Amniotic stem cell (primary cell): ENCODE results near the gene PRKAG2.

Experiments used
- DNase-seq: peaks from one replicate; lab custom pipeline; 2025; lab: John Stamatoyannopoulos, UW

PRKAG2 gene

DNA sequence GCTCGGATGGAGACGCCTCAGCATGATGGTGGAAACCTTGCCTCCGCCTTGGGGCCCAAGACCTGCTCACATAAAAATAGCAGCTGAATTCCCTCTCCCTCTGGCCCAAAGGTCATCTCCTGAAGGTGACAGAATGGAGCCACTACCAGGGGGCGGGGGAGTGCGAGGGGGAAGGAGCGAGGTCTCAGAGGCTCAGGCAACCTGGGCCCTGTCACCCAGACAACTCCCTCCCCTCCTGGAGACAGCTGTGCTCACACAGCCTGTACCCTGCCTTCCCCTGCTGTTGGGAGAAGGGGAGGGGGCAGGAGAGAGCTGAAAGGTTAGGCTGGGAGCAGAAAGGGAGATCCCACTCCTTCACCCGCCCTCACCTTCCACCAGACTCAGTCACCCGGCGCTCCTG is 184.2 kb downstream of the PRKAG2 start:
- DNase-seq, result no peak

DNA sequence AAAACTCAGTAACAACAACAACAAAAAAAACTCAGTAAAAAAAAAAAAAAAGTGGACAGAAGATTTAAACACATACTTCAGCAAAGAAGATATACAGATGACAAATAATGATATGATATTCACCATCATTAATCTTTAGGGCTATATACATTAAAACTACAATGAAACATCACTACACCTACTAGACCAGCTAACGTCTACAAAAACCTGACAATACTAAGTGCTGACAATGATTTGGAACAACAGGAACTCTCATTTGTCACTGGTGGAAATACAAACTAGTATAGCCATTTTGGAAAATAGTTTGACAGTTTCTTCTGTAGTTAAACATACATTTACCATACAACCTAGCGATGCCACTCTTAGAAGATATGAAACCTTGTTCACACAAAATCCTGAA is 185.5 kb downstream of the PRKAG2 start:
- DNase-seq, result no peak

DNA sequence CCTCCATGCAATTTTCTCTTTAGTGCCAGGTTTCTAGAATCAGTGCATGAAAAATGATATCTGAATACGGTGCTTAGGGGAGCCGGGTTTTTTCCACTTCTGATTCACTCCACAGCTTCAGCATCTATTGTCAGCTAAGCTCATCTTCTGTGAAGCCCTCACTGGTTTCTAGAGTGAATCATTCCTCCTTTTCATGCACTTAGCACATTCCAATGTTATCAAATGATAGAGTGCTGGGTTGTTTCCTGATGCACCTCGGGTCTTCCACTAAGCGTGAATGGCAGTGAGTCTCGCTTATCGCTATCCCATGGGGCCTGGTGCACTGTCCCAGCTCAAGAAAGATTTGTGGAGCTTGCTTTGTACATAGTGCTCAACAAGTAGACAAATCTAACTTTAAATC is 186.3 kb downstream of the PRKAG2 start:
- DNase-seq, result no peak

GRCh38 chr7:151689196-151689971 is 187.5 kb downstream of the PRKAG2 start:
- DNase-seq, result no peak

GRCh38 chr7:151688236-151688780 is 188.6 kb downstream of the PRKAG2 start:
- no peak for DNase-seq

DNA sequence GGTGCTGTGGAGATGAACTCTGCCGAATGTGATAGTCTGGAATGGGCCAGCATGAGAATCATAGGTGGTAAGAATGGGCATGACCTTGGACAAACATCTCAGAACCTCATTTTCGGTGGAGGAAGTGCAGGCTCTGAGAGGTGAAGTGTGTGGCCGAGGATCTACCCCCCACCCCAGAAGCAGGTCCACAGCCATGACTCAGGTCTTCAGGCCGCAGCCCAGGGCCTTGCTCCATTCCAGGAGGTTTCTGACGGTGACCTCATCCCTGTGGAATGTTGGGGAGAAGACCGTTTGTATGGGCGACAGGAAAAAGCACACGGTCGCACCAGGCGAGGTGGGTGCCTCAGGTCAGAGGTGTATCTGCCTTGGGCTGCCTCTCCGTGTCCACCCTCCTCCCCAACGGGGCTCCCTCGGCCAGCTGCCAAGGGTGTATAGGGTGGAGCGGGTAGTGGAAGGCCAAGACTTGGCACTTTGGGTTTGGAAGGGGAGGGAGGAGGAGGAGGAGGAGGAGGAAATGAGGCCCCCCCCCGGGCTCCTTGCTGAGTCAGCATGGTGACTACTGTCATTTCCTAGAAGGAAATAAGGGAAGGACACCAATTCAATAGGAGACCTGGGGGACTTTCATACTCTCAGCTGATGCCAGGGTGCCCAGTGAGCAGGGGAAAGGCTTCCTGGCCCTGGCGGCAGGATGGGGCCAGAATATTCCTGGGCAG is 189.2 kb downstream of the PRKAG2 start:
- DNase-seq, result peak; percentile 81

DNA sequence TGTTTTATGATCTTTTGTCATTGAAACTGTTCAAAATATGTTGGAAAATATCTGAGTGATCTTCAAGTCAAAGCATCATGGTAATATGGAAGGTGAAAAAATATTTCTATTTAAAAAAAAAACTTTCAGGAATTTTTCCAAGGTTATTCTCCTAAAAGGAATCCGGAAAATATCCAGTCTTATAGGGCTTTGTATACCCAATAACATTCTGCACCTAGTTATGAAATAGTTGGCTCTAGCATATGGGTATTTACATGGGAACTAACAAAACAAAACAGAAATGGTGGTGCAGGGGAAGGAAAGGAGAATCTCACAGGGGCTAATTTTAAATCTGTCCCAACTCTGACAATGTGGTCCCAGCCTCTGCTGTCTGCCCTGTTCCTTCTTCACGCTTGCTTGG is 190.1 kb downstream of the PRKAG2 start:
- DNase-seq, result no peak

- DNase-seq, result no peak
These were observed 190.7 kb downstream of the PRKAG2 start for GRCh38 chr7:151686016-151686766.

DNA sequence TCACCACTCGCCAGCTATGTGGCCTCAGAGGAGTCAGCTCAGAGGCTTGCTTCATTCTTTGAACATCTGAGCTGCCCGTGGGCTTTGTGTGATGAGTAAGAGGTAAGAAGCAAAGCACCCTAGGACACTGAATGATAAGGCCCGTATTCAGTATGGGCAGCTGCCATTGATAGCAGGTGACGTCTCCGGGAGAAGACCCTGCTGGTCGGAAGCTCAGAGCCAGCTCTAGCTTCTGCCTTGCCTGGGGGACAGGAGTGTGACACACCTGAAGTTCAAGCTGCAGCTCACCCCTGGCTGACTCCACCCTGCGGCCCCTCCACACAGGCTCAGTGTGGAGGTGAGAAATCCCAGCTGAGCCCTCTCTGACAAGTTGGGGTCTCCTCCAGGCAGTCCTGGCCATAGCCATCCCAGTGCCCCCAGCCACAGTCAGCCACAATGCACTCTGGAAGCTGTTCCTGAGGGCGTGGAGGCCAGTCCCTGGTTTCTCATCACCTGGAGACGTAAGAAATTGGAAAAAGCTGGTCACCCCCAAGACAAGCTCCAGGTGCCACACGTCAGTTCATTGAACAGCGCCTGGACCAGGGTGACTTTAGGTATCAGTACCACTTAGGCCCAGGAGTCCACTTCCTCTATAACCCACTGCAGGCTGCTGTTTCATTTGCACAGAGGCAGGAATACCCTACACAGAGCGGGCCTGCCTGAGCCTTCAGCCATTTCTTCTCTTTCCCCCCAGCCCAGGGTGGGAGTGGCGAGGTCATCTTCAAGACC is 192.3 kb downstream of the PRKAG2 start:
- DNase-seq, result no peak

DNA sequence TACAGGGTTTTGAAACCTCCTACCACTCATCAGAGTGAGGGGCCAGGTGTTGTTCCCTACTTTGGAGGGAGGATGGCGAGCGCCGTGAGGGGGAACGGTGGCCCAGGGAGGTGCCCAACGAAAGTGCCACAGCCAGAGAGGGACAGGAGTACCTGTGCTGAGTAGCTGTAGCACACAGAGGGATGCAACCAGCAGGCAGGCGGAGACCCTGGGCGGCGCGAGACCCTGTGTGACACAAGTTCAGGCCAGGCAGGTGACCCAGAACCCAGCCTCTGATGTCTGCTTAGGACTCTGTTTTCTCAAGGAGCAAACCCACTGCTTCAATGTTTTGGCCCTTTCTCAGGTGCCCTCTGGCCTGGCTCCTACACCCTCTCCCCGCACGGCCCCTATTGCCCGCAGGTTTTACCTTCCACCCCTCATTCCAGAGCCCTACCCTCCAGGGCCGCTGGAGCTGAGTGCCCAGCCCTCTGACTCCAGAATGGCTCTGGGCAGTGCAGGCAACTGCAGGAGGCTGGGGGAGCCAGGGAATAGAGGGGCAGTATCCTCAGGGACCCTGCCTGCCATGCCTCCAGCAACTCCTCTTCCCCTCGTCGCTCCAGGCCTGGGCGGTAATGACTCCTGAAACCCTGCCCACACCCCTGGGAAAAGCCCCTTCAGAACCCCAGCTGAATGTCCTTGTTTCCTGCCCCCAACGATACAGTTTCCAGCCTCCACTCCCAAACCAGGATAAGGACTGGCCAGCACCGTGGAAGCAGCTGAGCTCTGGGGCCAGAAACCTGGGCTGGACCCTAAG is 193.1 kb downstream of the PRKAG2 start:
- no peak for DNase-seq

DNA sequence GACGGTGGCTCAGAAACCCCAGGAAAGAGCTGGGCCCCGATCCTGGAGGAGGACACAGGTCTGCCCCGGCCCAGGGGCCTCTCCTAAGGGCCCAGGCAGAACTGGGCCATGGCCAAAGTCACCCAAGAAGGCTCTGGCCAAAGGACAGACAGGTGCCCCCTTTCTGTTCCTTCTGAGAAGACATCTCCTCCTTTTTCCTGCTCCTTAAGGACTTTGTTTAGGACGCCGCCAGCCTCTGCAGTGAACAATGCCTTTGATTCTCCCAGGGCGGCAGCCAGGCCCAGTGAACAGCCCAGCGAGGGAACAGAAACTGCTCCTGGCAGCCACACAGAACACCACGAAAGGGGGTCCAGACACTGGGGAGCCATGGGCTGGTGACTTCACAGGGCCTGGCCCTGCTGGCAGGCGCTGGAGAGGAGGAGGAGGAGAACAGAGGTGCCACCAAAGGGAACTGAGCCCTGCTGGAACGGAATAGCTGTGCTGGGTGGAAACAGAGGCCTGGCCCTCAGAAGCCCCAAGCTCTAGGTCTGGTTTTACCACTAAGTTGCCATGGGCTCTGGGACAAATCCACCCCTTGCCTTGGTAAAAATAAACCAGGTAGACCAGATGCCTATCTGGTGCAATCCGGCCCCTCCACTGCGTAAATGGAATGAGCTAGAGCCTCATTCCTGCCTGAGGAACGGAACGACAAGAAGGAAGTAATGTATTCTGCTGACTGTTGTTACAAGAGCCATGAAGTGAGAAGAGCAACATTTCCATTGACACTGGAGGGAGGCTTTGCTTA is 193.9 kb downstream of the PRKAG2 start:
- DNase-seq, result no peak

DNA sequence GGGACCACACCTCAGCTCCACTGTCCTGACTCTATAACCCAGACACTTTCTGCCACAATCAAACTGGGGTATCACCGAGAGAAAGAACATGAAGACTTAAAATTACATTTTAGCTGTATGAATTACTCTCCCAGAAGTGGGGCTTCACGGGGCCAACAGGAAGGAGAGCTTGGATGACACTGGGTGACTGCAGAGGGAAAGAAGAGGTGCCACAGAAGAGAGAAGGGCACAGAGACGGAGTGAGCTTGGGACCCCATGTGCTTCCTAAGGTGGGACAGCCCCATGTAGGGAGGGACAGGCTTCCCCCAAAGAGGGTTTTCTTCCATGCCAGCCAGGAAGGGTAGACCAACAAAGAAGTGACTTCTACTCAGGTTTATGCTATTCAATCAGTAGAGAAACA is 195.2 kb downstream of the PRKAG2 start:
- no peak for DNase-seq

GRCh38 chr7:151680810-151681209 is 196.1 kb downstream of the PRKAG2 start:
- no peak for DNase-seq

DNA sequence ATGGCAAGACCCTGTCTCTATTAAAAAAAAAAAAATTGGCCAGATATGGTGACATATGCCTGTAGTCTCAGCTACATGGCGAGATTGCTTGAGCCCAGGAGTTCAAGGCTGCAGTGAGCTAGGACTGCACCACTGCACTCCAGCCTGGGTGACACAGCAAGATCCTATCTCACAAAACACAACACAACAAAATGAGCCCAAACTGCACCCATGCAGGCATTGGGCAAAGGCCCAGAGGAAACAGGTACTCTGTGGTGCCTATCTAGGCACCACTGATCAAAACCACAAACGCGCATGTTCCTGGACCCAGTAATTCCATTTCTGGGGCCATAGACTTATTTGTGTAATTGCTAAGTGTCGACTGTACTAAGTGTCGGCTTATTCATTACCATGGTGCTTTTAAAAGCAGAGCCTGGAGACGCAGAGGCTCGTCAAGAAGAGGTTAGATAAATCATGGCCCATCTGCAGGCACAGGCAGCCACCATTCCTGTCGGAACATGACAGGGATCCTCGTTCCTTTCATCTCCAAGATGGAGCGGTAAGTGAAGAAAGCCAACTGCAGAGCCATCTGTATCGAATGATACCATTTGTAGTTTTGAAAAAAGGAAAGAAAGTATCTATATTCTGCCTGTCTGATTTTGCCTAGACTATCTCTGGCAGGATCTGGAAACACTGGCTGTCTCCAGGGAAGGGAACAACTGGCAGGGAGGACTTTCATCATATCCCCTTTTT is 196.9 kb downstream of the PRKAG2 start:
- no peak for DNase-seq

- no peak for DNase-seq
These were observed 197.7 kb downstream of the PRKAG2 start for GRCh38 chr7:151679071-151679708.

GRCh38 chr7:151678227-151678604 is 198.7 kb downstream of the PRKAG2 start:
- no peak for DNase-seq

GRCh38 chr7:151677581-151678226 is 199.2 kb downstream of the PRKAG2 start:
- no peak for DNase-seq

DNA sequence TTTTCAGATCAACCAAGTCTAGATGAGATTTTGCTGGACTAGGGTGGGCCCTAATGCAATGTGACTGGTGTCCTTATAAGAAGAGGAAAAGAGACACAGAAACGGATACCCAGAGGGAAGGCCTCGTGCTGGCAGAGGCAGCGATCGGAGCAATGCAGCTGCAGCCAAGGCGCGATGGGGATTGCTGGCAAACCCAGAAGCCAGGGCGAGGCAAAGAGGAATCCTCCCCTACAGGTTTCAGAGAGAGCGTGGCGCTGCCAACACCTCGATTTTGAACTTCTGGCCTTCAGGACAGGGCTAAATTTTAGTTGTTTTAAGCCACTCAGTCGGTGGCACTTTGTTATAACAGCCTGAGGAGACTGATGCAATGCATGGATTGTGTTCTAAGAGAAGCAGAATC is 200.2 kb downstream of the PRKAG2 start:
- DNase-seq, result no peak
